Measurements from ENCODE around the gene FOCAD.
"Not testable (repeated sequence)": the region's sequence is repeated elsewhere in the genome, so short reads cannot be mapped to it uniquely, and the experiment has no call there.

The FOCAD gene

DNA sequence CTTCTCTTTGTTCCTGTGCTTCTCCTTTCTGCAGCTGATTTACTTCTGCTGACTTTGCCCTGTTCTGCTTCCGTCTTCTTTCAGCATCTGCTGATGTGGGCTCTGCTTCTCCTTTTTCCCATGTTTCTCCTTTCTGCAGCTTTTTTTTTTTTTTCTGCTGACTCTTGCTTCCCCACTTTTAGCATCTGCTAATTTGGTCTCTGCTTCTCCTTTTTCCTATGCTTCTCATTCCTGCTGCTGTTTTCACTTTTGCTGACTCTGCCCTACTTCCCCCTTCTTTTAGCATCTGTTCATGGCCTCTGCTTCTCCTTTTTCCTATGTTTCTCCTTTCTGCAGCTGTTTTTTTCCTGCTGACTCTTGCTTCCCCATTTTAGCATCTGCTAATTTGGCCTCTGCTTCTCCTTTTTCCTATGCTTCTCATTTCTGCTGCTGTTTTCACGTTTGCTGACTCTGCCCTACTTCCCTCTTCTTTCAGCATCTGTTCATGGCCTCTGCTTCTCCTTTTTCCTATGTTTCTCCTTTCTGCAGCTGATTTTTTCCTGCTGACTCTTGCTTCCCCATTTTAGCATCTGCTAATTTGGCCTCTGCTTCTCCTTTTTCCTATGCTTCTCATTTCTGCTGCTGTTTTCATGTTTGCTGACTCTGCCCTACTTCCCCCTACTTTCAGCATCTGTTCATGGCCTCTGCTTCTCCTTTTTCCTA, 289.3 kb downstream of the FOCAD start:
- DNase-seq (ENCODE audit: low spot score) = not testable (repeated sequence)

DNA sequence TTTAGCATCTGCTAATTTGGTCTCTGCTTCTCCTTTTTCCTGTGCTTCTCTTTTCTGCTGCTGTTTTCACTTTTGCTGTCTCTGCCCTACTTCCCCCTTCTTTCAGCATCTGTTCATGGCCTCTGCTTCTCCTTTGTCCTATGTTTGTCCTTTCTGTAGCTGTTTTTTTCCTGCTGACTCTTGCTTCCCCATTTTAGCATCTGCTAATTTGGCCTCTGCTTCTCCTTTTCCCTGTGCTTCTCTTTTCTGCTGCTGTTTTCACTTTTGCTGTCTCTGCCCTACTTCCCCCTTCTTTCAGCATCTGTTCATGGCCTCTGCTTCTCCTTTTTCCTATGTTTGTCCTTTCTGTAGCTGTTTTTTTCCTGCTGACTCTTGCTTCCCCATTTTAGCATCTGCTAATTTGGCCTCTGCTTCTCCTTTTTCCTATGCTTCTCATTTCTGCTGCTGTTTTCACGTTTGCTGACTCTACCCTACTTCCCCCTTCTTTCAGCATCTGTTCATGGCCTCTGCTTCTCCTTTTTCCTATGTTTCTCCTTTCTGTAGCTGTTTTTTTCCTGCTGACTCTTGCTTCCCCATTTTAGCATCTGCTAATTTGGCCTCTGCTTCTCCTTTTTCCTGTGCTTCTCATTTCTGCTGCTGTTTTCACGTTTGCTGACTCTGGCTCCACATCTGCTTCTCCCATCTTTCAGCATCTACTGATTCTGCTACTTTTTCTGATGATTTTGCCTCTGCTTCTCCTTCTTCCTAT, 290.3 kb downstream of the FOCAD start:
- not testable (repeated sequence) for DNase-seq (ENCODE audit: low spot score)

DNA sequence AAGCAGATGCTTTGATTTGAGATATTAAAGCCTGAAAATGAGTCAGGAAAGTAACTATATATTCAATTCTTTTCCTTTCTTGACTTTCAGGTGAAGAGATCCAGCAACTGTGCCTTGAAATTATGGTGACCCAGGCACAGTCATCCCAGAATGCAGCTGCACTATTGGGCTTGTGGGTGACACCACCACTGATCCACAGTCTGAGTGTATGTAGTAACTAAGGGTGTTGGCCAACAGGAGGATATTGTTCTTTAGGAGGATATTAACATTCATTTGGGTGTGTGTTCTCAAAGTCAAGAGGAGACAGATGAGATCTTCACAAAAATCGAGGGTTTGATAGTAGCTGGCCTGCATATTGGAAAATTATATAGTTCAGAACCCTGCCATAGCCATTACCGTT, 294.2 kb downstream of the FOCAD start:
- DNase-seq (ENCODE audit: low spot score) = no peak

- DNase-seq (ENCODE audit: low spot score) = no peak
These were observed 296.9 kb downstream of the FOCAD start for GRCh38 chr9:20980832-20981455.

GRCh38 chr9:20981486-20981885, 297.4 kb downstream of the FOCAD start:
- DNase-seq (ENCODE audit: low spot score) = no peak

DNA sequence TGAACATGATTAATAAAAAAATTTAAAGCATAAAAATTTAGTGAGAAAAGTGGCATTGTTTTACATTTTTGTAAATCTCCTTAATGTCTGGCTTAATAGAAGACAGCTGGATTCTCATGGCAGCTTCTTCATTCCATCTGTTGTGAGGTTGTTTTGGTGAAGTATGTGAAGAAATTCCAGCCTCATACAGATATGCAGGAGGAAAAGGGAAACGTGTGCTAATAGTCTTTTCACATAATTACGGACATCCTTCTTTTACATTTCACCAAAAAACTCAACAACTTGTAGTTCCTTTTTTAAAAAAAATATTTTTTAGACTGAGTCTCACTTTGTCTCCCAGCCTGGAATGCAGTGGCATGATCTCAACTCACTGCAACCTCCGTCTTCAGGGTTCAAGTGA, 300.4 kb downstream of the FOCAD start:
- no peak for DNase-seq (ENCODE audit: low spot score)

DNA sequence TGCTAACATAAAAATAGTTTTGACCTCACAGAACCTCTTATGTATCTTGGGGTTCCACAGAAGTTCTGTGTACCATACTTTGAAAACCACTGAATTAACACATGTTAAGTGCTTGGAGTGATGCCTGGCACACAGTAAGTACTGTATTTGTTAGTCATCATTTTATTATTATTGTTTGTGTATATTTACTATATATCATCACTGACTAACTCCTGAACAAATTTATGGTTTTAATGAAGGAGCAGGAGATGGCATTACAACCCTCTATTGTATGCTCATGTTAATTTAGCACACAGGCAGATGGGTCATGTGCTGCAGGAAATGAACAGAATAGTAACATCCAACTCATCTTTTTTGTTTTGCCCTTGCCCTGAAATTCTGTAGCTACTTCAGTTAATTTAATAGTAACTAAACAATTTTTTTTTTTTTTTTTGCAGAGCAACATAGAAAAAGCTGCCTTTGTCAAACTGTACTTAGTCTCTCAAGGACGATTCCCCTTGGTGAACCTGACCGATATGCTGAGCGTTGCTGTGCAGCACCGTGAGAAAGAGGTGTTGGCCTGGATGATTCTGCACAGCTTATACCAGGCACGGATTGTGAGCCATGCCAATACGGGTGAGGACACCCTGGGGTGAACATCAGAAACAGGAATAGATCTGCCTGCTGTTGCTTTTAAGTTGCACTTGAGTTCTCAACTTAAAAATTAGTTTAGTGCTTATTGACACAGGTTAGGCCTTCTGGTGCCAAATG, 302.0 kb downstream of the FOCAD start:
- DNase-seq (ENCODE audit: low spot score) = no peak

DNA sequence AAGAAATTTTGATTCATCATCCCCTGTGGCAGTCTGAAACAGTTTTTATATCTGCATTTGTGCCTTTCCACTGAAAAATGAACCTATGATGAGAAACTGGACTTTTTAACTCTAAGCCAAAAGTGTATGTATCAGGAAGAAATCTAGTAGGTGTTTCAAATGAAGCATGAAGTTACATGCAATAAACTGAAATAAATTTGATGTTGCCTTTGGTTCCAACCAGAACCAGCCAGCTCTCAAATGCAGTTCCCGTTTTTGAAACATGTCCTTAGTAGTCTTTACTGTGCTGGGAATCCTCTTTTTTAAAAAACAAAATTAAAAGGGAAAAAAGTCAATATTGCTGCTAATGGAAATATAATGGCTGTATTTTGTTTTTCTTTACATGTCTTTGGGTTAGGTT, 303.5 kb downstream of the FOCAD start:
- DNase-seq (ENCODE audit: low spot score) = no peak

DNA sequence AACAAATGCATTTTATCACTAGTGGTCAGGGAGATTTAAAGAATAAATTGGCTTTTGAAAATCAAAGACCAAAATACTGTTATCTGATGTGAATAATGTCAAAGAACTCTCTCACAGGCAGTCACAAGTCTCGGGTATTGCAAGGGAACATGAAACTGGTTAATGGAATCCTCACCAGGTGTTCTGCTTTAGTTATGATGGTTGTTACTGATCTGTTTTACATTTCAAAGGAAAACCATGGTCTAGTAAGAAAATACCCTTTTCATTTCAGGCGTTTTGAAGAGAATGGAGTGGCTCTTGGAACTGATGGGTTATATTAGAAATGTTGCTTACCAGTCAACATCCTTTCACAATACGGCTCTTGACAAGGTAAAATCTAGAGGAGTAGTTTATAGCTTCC, 304.0 kb downstream of the FOCAD start:
- no peak for DNase-seq (ENCODE audit: low spot score)

DNA sequence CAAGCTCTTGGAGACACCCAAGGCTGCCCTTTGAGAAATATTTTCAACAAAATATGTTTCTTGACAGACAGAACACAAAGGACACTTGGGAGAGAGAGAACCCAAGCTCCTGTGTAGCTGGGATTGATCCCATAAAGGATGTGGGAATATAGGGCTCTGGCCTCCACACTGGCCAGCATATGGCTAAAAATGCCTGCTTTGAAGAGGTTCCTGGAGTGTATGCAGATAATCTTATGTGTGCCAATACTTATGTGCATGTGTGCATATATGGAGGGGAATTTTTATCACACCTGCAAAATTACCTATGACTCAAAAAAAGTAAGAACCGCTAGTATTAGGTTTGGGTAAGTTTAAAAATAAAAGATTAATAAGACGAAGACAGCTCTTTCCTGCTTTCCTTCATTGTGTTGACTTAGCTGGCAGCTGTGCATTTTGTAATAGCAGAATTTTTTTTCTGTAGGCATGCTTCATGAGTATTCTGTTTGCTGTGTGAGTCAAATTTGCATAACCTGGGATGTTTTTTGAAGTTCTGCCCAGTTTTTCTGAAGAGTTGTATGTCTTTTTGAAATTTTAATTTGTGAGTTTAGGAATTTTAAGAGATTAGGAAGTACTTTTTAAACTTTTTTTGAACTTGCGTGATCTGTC, 304.7 kb downstream of the FOCAD start:
- DNase-seq (ENCODE audit: low spot score) = no peak

DNA sequence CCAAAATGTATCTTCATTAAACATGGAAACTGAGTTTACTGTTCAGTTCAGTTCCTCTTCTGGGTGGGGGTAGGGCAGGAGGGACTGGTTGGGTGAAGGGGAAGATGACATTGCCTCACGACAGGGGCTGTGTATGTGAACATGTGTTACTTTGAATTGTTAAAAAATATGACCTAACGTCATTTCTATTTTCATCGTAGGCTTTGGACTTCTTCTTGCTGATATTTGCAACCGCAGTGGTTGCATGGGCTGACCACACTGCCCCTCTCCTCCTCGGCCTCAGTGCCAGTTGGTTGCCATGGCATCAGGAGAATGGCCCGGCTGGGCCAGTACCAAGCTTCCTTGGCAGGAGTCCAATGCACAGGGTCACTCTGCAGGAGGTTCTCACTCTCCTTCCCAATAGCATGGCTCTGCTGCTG, 305.9 kb downstream of the FOCAD start:
- no peak for DNase-seq (ENCODE audit: low spot score)

DNA sequence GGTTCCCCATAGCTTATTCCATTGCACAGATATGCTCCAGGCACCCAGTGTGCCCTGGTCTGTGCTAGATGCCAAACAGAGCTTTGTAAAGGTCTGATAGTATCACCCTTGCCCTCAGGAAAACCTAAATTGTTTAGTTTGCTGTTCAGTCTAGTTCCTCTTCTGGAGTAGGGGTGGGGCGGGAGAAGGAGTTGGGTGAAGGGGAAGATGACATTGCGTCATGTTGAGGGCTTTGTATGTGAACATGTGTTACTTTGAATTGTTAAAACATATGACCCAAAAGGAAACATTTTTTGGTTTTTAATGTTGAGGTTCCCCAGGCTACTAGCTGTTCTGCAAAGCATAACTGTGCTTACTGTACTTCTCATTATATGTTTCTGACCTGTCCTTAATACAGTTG, 306.8 kb downstream of the FOCAD start:
- DNase-seq (ENCODE audit: low spot score) = no peak

DNA sequence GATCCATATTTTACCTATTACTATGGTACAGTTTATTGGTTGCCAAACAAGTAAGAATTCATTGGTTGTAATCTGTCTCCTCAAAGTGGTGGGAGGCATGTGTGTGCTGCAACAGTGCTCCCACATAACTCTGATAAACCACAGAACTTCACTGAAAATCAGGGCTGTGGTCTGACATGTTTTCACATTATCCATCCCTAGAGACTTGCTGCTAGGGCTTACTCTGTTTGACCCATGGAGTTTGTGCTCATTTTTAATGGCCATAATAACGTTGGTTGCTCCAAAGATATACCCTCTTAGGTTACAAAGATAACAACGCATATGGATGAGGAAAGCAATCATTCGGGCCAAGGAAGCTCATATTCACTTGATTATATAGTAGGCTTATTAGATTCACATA, 310.4 kb downstream of the FOCAD start:
- no peak for DNase-seq (ENCODE audit: low spot score)

DNA sequence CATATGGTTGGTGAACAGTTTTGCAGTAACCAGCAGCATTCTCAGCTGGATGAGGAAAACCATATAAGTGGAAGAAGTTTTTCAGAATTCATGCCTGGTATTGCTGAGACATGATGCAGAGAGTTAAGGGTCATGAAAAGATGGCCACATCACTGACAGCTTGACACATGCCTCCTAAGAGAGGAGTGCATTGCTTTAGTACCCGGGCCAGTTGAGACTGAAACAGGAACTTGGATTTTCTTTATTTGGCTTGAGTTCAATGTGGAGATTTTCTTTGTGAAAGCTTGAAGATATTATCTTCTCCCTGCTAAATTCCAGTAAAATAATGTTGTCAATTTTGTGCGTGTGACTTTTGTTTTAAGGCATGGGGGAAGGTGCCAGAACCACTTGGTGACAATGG, 311.6 kb downstream of the FOCAD start:
- DNase-seq (ENCODE audit: low spot score) = no peak

- DNase-seq (ENCODE audit: low spot score) = no peak
These were observed 312.8 kb downstream of the FOCAD start for GRCh38 chr9:20996809-20997208.

- no peak for DNase-seq (ENCODE audit: low spot score)
These were observed 313.5 kb downstream of the FOCAD start for GRCh38 chr9:20997503-20998076.

DNA sequence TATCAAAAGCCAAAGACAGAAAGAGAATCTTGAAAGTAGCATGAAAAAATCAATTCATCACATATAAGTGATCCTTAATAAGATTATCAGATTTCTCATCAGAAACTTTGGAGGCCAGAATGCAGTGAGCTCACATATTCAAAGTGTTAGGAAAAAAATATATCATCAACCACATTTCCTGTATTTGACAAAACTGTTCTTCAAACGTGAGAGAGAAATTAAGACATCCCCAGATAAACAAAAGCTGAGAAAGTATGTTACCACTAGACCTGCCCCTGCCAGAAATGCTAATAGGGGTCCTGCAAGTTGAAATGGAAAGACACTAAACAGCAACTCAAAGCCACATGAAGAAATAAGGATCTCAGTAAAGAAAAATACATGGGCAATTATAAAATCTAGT, 317.5 kb downstream of the FOCAD start:
- DNase-seq (ENCODE audit: low spot score) = no peak

DNA sequence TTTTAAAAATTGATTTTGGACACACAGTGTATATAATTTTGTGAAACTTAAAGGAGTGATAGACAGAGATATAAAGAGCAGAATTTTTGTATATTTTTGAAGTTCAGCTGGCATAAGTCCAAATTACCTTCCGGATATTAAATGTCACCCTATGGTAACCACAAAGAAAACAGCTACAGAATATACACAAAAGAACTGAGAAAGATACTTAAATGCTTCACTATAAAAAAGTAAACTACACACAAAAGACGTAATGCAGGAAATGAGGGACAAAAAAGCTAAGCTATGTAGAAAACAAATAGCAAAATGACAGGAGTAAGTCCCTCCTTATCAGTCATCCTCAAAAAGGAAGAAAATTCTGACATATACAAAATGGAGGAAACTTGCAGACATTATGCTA, 318.0 kb downstream of the FOCAD start:
- DNase-seq (ENCODE audit: low spot score) = no peak

DNA sequence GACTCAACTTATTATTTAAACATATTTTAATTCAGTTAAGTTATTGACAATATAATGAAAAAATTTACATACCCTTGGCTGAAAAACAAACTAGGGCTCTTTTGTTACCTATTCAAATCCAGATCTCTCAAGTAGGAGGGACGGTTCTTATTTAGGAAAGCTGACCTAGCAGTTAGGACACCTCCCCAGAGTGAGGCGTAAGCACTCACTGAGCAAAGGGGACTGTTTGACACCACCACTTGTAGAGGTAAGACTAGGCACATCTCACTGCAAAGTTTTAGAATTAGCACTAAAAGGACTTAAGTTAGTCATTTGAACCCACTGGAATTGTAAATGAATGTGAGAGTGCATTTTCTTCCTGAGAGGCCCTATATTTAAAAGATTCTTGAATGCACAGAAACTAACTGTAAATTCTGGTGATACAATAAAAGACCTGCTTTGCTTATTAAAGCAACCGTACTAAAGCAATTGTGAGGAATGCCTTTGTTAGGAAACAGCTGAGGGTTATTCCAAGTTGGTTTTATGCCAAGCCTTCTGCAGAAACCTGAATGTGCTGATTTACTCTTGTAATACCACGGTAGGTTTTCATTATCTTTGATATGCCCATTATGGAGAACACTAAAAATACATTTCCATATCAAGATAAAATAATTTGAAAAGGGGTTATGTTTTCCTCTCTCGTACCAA, 331.2 kb downstream of the FOCAD start:
- no peak for DNase-seq (ENCODE audit: low spot score)

DNA sequence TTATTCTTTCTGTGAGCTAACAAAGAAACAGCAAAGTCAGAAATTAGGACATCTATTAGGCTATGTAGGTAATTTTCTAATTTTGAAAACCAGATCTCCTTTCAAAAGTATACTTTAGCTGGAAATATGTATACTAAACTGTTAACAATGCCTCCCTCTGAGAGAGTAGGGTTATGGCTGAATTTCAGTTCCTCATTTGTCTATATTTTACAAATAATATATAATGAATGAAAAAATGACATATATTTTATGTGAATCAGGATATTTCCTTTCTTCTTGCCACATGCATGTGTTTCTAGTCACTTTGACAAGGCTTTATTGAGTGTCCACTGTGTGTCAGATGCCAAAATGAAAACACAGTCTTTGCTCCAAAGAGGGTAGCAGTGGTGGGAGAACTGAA, 331.9 kb downstream of the FOCAD start:
- no peak for DNase-seq (ENCODE audit: low spot score)

All from D341Med (cell line).